ENCODE results near the gene ACAP1. TPM values are rescaled to one million over a fixed set of nuclear protein-coding genes. Genes with fewer than 3 reads are reported as not detected.

The ACAP1 gene, protein sequence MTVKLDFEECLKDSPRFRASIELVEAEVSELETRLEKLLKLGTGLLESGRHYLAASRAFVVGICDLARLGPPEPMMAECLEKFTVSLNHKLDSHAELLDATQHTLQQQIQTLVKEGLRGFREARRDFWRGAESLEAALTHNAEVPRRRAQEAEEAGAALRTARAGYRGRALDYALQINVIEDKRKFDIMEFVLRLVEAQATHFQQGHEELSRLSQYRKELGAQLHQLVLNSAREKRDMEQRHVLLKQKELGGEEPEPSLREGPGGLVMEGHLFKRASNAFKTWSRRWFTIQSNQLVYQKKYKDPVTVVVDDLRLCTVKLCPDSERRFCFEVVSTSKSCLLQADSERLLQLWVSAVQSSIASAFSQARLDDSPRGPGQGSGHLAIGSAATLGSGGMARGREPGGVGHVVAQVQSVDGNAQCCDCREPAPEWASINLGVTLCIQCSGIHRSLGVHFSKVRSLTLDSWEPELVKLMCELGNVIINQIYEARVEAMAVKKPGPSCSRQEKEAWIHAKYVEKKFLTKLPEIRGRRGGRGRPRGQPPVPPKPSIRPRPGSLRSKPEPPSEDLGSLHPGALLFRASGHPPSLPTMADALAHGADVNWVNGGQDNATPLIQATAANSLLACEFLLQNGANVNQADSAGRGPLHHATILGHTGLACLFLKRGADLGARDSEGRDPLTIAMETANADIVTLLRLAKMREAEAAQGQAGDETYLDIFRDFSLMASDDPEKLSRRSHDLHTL
- 1.6 TPM in 1 of 2 replicates, not detected in the other for total RNA-seq (2022)
- Bru-seq, nascent RNA: percentile 11 among the genes with signal in this experiment
- BruChase-seq, experiment 1, labeled RNA remaining after a 2-hour chase: not detected
- percentile 10 among the genes with signal in this experiment for BruChase-seq, experiment 2, labeled RNA remaining after a 6-hour chase
- long read RNA-seq, partial matches to known transcripts: 0 of 1 reads
- long read RNA-seq, other reads (novel, unspliced or antisense): 0 of 1 reads

DNA sequence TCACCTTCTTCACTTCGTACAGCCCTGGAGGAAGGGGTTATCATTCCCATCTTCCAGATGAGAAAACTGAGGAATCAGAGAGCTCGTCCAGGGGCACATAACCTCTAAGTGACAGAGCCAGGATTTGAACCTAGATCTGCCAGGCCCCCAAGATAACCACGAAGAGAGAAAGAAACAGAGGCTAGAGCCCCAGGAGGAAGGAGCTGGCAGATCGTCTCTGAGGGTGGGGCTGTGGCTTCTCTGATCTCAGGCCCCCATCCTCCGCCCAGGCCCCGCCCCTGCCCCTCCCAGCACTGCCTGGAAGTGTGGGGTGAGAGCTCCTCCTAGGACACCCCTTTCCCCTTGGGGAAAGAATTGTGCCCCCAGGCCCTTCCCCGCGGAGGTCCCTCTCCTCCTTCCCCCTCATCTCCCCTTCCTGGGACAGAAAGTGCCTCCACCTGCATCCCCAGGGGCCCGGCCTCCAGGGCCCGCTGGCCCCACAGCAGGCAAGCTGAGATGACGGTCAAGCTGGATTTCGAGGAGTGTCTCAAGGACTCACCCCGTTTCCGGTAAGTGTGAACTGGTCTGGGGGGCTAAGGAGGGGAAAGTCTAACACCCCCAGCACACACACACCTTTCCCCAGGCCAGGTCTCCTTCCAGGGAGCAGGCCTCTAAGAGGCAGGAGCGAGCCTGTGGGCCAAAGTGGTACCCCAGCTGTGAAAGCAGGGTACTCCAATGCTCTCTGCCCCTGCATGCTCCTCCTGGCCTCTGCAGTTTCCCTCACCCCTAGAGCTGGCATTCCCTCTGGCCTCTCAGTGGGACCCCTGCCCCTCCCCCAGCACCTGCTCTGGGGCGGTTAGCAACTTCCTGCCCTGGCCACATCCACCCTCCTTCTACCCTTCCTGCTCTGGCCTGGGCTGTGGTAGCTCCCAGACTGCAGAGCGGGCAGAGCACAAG lies at the start of gene ACAP1:
Gene ACAP1, plus strand, starts transcription at position 290 of the 936 bp plus-strand sequence. Its CDS starts 206 bp downstream, at position 496.
- H3K4me1 Mint-ChIP-seq (ENCODE audit: low read depth, unreplicated experiment): no peaks in the 10 kb centered on the region
- H3K4me3 Mint-ChIP-seq (ENCODE audit: unreplicated experiment): no peak within 1 kb of the TSS
- ChIA-PET POLR2A (no interaction called here), CTCF (no interaction called here)
- Histone ChIP-seq H3K36me3 (ENCODE audit: control insufficient read depth, insufficient read depth, low read length) (no peaks in the 10 kb centered on the region), H3K27me3 (replicated peaks; ENCODE audit: control insufficient read depth, insufficient read depth, low read length) (no peaks in the 10 kb centered on the region), H3K4me3 (ENCODE audit: low read depth, low read length) (no peak within 1 kb of the TSS), H3K4me1 (no peaks in the 10 kb centered on the region), H3K9me3 (no peaks in the 10 kb centered on the region)
- TF ChIP-seq, protein P1, sequence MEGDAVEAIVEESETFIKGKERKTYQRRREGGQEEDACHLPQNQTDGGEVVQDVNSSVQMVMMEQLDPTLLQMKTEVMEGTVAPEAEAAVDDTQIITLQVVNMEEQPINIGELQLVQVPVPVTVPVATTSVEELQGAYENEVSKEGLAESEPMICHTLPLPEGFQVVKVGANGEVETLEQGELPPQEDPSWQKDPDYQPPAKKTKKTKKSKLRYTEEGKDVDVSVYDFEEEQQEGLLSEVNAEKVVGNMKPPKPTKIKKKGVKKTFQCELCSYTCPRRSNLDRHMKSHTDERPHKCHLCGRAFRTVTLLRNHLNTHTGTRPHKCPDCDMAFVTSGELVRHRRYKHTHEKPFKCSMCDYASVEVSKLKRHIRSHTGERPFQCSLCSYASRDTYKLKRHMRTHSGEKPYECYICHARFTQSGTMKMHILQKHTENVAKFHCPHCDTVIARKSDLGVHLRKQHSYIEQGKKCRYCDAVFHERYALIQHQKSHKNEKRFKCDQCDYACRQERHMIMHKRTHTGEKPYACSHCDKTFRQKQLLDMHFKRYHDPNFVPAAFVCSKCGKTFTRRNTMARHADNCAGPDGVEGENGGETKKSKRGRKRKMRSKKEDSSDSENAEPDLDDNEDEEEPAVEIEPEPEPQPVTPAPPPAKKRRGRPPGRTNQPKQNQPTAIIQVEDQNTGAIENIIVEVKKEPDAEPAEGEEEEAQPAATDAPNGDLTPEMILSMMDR (IDR thresholded peaks at IDR 0.05; ENCODE audit: insufficient read depth in 1 of 2, low read depth in 1 of 2, low read length in 1 of 2, severe bottlenecking in 1 of 2, unreplicated experiment in 1 of 2): no peak
- BruUV-seq (replicated peaks): no TSS peak
- peaks cover 4% of the 10 kb centered on the region for H3K36me3 Mint-ChIP-seq (ENCODE audit: insufficient read depth, unreplicated experiment)
- DNase-seq: no peak
- no peak within 1 kb of the TSS for H3K27ac Mint-ChIP-seq (ENCODE audit: unreplicated experiment)
- intact Hi-C loops (cut with micrococcal nuclease; ENCODE audit: unreplicated experiment): no loop called here
- H3K27me3 Mint-ChIP-seq (ENCODE audit: insufficient read depth, unreplicated experiment): peaks cover 2% of the 10 kb centered on the region
- no peaks in the 10 kb centered on the region for H3K9me3 Mint-ChIP-seq (ENCODE audit: unreplicated experiment)

DNA sequence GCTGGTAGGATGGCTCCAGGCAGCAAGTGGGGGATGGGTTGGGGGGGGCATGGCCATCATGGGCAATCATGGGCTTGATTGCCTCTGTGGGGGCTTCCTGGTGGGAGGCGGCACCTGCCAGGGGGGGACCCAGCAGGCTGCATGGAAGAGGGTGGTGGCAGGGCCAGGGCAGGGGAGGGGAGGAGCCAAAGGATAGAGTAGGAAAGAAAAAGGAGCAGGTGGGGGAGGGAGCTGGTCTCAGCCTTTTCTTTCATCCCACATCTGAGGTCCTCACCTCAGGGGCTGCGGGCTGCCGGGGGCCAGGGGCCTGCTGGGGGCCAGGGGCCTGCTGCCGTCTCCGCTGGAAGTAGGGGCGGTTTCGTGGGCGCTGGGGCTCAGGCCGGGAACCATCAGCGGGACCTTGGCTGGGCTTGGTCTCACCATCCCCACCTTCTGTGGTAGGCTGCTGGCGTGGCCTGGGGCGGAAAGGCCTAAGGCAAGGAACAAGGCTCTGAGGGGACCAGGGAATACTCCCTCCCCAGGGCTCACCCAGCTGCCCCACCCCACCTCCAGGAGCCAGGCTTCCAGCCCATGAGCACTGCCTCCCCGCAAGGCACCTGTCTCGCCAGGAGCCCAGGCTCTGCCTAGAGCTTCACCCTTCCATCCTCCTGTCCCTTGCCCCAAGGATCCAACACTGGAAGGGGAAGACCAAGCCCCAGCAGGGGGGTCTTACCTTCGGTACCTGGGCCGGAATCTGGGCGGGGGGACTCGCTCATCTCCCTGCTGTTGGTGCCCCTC lies 46.9 kb upstream of the ACAP1 start:
- no peaks in the 10 kb centered on the region for H3K27me3 ChIP-seq (replicated peaks; ENCODE audit: control insufficient read depth, insufficient read depth, low read length)
- no TSS peak for BruUV-seq (replicated peaks)
- peaks cover 6% of the 10 kb centered on the region for H3K4me1 Mint-ChIP-seq (ENCODE audit: low read depth, unreplicated experiment)
- ChIA-PET CTCF (no interaction called here), POLR2A (no interaction called here)
- DNase-seq: no peak
- H3K4me3 Mint-ChIP-seq (ENCODE audit: unreplicated experiment): no peak overlapping the region
- no peak overlapping the region for H3K27ac Mint-ChIP-seq (ENCODE audit: unreplicated experiment)
- H3K4me3 ChIP-seq (ENCODE audit: low read depth, low read length): no peak overlapping the region
- H3K36me3 Mint-ChIP-seq (ENCODE audit: insufficient read depth, unreplicated experiment): no peaks in the 10 kb centered on the region
- TF ChIP-seq, protein P1 (IDR thresholded peaks at IDR 0.05; ENCODE audit: insufficient read depth in 1 of 2, low read depth in 1 of 2, low read length in 1 of 2, severe bottlenecking in 1 of 2, unreplicated experiment in 1 of 2): no peak
- no peaks in the 10 kb centered on the region; the same call in 1 of the 2 replicates for H3K36me3 ChIP-seq (ENCODE audit: control insufficient read depth, insufficient read depth, low read length)
- no peaks in the 10 kb centered on the region for H3K27me3 Mint-ChIP-seq (ENCODE audit: insufficient read depth, unreplicated experiment)
- H3K4me1 ChIP-seq: 0 out of 2 replicates have a peak, but pooled peaks cover 3% of the 10 kb centered on the region
- no peaks in the 10 kb centered on the region for H3K9me3 ChIP-seq
- intact Hi-C loops (cut with micrococcal nuclease; ENCODE audit: unreplicated experiment): no loop called here
- no peaks in the 10 kb centered on the region for H3K9me3 Mint-ChIP-seq (ENCODE audit: unreplicated experiment)

All from Caco-2 (cell line).